Measurements from ENCODE around the gene EFL1.

Gene EFL1

DNA sequence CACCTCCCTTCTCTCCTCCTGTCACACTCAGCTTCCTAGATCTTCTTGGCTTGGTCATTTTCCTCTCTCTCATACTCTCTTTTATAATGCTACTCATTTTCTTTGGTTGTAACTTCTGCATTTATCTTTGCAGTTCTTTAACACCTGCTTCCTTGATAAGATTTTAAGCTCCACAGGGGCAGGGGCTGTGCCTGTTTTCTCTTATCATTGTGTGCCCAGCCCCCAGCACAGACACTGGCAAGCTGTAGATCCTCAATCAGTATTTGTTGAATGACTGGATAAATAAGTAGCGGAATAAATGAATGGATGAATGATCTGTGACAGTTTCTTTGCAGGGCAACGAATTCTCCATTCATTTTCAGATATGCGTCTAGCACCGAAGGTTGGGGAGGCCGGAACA is 152.4 kb downstream of the EFL1 start:
- TF ChIP-seq, protein P1, sequence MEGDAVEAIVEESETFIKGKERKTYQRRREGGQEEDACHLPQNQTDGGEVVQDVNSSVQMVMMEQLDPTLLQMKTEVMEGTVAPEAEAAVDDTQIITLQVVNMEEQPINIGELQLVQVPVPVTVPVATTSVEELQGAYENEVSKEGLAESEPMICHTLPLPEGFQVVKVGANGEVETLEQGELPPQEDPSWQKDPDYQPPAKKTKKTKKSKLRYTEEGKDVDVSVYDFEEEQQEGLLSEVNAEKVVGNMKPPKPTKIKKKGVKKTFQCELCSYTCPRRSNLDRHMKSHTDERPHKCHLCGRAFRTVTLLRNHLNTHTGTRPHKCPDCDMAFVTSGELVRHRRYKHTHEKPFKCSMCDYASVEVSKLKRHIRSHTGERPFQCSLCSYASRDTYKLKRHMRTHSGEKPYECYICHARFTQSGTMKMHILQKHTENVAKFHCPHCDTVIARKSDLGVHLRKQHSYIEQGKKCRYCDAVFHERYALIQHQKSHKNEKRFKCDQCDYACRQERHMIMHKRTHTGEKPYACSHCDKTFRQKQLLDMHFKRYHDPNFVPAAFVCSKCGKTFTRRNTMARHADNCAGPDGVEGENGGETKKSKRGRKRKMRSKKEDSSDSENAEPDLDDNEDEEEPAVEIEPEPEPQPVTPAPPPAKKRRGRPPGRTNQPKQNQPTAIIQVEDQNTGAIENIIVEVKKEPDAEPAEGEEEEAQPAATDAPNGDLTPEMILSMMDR (IDR thresholded peaks at IDR 0.05; ENCODE audit: extremely low read depth, missing control alignments) = no peak
- no peak for DNase-seq (ENCODE audit: low spot score)

DNA sequence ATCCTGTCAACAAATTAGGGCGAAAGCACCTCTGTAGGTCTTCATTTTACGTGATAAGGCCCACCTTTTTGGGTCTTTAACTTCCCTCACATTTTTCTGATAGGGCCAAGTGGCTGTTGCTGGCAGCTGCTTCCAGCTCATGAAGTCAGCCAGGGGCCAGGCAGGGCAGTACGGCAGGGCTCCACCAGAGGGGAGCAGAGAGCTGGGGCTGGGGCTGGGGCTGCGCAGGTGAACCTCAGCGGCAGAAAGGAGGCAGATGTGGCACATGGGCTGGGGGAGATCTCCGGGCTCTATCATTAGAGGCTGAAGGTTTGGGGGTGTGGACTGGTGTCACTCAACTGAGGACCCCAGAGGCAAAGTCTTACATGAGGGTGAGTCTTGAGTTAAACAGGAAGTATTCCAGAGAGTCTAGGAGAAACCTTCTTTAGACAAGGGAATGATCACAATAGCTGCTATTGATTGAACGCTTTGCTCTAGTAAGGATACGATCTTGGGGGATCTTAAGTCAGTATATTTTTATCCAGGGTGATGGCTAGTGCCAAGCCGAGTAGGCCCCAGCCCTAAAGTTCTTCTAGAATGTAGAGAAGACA is 153.9 kb downstream of the EFL1 start:
- peak; percentile 78 for DNase-seq (ENCODE audit: low spot score)
- TF ChIP-seq, protein P1 (IDR thresholded peaks at IDR 0.05; ENCODE audit: extremely low read depth, missing control alignments) = peak; percentile 92

DNA sequence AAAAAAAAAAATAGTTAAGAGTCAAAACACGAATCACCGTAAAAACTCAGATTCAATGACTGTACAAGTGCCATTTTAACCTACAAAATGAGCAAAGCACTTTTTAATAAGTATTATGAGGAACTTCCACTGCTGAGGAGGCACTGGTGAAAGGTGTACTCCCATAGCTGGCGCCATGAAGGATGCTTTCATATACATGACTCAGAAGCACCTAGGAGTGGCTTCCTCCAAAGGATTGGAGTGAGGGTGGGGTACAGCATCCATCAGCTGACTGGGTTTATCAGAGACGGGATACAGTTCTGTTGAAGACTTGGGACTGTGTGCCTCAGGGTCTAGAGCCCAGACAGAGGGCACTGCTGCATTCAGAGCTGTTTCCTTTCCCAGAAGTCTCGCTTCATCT is 155.9 kb downstream of the EFL1 start:
- TF ChIP-seq, protein P1 (IDR thresholded peaks at IDR 0.05; ENCODE audit: extremely low read depth, missing control alignments) = no peak
- no peak for DNase-seq (ENCODE audit: low spot score)

DNA sequence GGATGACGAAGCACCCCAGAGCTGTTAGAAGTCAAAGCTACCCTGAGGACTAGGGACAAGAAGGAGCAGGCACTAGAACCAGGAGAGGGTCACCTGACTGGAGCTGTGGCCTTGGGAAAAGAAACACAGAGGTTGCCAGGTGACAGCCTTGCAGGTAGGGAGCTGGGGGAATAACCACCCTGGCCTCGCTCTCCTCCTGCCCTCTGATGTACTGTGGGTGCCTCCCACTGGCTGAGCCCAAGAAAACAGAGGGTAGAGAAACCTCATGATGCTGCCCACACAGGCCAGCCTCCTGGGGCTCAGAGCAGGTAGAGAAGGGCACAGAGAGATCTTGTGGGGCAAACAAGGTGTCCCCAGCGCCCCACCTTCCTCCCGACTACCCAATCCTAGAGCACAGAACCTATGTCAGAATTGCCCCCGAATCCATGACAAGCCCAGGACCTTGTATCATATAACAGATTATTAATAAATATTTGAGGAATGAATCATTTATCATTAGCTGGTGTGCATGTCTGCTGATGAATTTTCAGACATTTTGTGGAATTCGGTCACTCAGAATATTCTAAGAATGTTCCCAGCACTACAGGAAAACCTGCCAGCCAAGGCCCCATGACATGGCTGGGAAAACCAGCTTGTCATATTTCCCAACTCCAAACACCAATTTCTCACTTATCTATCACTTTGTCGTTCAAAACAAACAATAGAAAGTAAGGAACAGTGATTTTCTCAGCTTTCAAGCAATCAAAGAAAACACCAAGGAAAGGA is 156.9 kb downstream of the EFL1 start:
- DNase-seq (ENCODE audit: low spot score) = no peak
- TF ChIP-seq, protein P1 (IDR thresholded peaks at IDR 0.05; ENCODE audit: extremely low read depth, missing control alignments) = no peak

DNA sequence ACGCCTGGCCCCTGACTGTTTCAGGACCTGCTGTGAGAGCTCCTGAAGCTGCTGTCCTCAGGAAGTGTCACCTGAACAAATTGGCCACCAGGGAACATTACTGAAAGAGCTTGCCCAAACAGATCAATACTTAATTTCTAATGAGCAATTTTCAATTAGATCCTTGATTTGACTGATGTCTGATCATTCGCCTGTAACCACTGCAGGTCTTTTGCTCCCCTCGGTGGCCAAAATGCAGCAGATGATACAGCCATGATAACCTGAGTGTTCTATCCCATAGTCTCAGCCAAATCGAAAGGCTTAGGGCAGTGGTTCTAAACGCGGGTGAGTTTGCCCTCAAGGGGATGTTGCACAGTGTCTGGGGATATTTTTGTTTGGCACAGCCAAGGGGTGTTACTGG is 159.1 kb downstream of the EFL1 start:
- no peak for DNase-seq (ENCODE audit: low spot score)
- TF ChIP-seq, protein P1 (IDR thresholded peaks at IDR 0.05; ENCODE audit: extremely low read depth, missing control alignments) = no peak

DNA sequence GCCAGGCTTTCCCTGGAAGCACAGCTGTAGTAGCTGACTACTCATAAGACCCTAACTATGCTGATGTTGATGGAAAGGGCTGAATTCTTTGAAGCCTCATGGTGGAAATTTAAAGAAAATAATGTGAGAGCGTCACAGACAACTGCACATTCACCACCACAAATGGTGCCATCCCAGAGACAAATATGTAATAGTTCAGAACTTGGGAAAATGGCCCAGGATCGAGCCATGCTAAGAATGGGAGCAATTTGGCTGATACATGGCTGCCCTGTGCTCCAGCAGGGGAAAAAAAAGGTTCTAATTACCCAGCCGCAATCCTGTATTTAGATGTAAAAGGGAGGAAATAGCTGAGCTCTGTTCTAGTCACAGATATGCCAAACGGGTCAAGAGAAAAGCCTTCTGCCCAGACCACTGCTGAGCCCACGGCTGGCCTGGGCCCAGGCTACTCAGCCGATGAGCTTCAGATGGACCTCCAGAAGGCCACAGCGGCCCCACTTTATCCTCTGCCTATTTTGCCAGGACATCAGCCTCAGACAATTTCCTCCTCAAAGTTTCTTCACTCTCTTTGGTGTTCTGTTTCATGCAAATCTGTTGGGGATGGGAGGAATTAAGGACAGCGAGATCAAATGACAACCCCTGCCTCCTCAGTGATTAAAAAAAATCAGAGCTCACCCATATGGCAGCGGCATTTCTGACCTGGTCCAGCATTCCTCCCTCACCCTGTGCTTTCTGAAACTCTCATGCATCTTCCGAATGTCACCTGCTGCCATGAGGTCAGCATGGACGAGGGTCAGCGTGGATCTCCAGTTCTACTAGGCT is 162.2 kb downstream of the EFL1 start:
- no peak for DNase-seq (ENCODE audit: low spot score)
- TF ChIP-seq, protein P1 (IDR thresholded peaks at IDR 0.05; ENCODE audit: extremely low read depth, missing control alignments) = no peak

DNA sequence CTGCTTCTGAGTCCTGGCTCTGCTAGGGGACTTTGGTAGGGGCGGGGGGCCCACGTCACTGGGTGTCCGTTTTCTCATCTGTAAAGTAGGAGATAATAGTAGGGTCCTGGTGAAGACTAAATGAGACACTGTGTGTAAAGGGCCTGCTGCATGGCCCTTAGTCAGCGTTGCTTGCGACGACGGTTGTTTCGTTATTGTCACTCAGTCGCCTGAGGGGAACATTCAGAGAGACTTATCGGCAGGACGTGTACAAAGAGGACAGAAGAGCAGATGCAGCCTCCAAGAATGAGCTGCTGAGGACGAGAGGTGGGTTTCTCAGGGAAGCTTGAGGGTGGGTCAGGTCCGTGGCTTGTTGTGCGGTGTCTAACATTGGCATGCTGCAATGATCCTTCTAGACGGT is 163.9 kb downstream of the EFL1 start:
- no peak for DNase-seq (ENCODE audit: low spot score)
- TF ChIP-seq, protein P1 (IDR thresholded peaks at IDR 0.05; ENCODE audit: extremely low read depth, missing control alignments) = no peak

Data from GM20000 (cell line).